HL-60 (cell line): ENCODE measurements around the gene PPP1R3D.

Experiments used
- GABPA ChIP-seq: IDR thresholded peaks from 2 replicates; pipeline ENCODE4 v1.6.1; 2012; ENCODE audit warnings: low read depth
- POLR2AphosphoS5 ChIP-seq: IDR thresholded peaks from 2 replicates; pipeline ENCODE4 v1.6.1; 2012; ENCODE audit warnings: low read depth
- TF ChIP-seq, protein P1 (sequence below): IDR thresholded peaks from 2 replicates; pipeline ENCODE4 v1.6.1; 2012; ENCODE audit warnings: low read depth; ENCODE audit not compliant: insufficient replicate concordance
- TF ChIP-seq, protein P2 (sequence below): IDR thresholded peaks from one replicate; pipeline ENCODE4 v1.5.1; 2011; ENCODE audit warnings: low read length, control low read depth, inconsistent platforms; ENCODE audit not compliant: insufficient read depth

DNA sequence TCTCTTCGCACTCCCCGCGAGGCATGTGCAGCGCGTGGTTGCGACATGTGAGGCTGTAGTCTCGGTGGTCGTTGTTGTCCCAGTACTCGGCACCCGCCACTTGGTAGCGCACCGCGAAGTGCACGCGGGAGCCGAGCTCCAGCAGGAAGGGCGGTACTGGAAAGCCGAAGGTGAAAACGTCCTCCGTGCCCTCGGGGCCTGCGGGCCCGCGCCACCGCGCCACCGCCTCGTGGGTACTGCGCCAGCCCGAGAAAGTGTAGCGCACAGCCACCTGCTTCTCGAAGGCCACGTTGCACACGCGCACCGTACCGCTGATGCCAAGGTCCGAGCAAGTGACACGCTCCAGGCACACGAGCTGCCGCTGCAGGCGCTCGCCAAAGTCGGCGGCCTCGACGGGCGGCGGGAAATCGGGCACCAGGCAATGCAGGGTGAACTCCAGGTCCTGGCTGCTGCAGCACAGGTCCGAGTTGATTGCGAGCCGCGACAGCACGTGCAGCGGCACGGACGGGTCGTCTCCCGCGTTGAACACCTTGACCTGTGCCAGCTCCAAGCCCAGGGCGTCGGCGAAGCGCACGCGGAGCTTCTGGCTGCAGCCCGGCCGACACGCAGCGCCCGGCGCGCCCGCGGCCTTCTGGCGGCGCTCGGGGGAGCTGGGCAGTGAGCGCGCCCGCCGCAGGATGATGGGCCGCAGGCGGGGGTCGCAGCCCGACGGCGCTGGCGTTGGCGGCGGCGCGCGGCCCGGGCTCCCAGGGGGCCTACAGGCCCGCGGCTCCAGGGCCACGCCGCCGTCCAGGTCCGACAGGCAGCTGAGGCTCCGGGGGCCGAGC lies 840 bp downstream of the PPP1R3D start:
- TF ChIP-seq, protein P1, sequence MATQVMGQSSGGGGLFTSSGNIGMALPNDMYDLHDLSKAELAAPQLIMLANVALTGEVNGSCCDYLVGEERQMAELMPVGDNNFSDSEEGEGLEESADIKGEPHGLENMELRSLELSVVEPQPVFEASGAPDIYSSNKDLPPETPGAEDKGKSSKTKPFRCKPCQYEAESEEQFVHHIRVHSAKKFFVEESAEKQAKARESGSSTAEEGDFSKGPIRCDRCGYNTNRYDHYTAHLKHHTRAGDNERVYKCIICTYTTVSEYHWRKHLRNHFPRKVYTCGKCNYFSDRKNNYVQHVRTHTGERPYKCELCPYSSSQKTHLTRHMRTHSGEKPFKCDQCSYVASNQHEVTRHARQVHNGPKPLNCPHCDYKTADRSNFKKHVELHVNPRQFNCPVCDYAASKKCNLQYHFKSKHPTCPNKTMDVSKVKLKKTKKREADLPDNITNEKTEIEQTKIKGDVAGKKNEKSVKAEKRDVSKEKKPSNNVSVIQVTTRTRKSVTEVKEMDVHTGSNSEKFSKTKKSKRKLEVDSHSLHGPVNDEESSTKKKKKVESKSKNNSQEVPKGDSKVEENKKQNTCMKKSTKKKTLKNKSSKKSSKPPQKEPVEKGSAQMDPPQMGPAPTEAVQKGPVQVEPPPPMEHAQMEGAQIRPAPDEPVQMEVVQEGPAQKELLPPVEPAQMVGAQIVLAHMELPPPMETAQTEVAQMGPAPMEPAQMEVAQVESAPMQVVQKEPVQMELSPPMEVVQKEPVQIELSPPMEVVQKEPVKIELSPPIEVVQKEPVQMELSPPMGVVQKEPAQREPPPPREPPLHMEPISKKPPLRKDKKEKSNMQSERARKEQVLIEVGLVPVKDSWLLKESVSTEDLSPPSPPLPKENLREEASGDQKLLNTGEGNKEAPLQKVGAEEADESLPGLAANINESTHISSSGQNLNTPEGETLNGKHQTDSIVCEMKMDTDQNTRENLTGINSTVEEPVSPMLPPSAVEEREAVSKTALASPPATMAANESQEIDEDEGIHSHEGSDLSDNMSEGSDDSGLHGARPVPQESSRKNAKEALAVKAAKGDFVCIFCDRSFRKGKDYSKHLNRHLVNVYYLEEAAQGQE = no peak
- TF ChIP-seq POLR2AphosphoS5 (no peak), GABPA (no peak)
- TF ChIP-seq, protein P2, sequence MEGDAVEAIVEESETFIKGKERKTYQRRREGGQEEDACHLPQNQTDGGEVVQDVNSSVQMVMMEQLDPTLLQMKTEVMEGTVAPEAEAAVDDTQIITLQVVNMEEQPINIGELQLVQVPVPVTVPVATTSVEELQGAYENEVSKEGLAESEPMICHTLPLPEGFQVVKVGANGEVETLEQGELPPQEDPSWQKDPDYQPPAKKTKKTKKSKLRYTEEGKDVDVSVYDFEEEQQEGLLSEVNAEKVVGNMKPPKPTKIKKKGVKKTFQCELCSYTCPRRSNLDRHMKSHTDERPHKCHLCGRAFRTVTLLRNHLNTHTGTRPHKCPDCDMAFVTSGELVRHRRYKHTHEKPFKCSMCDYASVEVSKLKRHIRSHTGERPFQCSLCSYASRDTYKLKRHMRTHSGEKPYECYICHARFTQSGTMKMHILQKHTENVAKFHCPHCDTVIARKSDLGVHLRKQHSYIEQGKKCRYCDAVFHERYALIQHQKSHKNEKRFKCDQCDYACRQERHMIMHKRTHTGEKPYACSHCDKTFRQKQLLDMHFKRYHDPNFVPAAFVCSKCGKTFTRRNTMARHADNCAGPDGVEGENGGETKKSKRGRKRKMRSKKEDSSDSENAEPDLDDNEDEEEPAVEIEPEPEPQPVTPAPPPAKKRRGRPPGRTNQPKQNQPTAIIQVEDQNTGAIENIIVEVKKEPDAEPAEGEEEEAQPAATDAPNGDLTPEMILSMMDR = no peak
